ENCODE data around the gene SELENOO.

GRCh38 chr22:50162391-50162956 lies 38.3 kb upstream of the SELENOO start:
- no peak for TF ChIP-seq CTCF (IDR thresholded peaks at IDR 0.05)
- TF ChIP-seq ZFX (IDR thresholded peaks at IDR 0.05; ENCODE audit: borderline replicate concordance), result no peak
